ENCODE results near the gene TBC1D32.

- no peak for TF ChIP-seq POLR2A (IDR thresholded peaks at IDR 0.05; ENCODE audit: low read depth, low read length)
- no peak for TF ChIP-seq POLR2AphosphoS5 (IDR thresholded peaks at IDR 0.05; ENCODE audit: low read depth, low read length)
These were observed 31.4 kb downstream of the TBC1D32 start for GRCh38 chr6:121302882-121303281.
